NCI-H1930 (cell line): Measurements from ENCODE around the gene AGRN.
"Not testable (repeated sequence)": the region's sequence is repeated elsewhere in the genome, so short reads cannot be mapped to it uniquely, and the experiment has no call there.

ENCODE experiments used
- DNase-seq, 2 experiments: peaks; one replicate each; lab custom pipeline; 2025; lab: John Stamatoyannopoulos, UW

The AGRN gene

DNA sequence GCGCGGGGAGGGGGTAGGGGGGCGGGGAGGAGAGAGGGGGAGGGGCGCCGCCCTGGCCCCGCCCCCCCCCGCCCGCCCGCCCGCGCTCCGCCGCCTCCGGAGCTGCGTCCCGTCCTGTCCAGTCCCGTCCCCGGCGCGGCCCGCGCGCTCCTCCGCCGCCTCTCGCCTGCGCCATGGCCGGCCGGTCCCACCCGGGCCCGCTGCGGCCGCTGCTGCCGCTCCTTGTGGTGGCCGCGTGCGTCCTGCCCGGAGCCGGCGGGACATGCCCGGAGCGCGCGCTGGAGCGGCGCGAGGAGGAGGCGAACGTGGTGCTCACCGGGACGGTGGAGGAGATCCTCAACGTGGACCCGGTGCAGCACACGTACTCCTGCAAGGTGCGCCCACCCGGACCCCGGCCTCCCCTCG is at the start of gene AGRN:
Gene AGRN, plus strand, starts transcription at position 121 of the 405 bp plus-strand sequence. Its CDS starts 53 bp downstream, at position 174.
- no peak for DNase-seq

DNA sequence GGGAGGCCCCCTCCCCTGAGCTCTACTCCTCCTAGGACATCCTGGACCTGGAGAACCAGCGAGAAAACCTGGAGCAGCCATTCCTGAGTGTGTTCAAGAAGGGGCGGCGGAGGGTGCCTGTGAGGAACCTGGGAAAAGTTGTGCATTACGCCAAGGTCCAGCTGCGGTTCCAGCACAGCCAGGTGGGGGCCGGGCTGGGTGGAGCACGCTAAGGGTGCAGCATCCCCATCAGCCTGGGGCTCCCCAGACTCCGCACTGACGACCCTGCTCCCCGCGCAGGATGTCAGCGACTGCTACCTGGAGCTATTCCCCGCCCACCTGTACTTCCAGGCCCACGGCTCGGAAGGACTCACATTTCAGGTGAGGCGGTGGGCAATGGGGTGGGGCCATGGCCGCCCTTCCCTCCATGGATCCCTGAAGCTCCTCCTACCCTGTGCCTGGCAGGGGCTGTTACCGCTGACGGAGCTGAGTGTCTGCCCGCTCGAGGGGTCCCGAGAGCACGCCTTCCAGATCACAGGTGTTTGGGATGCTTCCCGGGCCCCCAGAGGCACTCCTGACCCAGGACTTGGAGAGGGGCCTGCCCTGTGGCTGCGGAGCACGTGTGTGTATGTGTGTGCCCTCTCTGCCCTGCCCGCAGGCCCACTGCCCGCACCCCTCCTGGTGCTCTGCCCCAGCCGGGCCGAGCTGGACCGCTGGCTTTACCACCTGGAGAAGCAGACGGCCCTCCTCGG is 49.5 kb upstream of the AGRN start:
- no peak for DNase-seq

DNA sequence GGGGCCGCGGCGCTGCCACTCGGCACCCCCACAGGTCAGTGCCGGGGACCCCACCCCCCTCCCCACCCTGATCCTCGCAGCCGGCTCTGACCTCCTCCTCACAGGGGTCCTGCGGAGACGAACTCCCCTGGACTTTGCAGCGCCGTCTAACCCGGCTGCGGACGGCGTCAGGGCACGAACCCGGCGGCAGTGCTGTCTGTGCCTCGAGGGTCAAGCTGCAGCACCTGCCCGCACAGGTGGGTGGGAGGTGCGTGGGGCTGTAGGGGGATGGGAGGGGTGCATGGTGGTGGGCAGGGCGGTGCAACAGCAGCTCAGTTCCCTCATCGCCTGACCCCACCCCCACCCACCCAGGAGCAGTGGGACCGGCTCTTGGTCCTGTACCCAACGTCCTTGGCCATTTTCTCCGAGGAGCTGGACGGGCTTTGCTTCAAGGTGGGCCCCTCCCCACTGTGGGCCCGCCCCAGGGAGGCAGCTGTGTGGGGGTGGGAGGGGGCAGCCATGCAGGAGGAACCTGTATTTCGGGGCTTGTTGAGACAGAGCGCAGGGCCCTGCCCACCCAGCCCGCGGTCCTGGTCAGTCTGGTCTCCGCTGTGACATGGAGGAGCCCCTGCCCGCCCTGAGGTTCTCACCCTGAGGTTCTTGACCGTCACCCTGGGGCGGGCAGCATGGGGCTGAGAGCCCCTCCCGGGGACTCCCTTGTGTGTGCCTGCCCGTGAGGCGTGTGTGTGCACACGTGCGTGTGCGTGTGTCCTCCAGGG is 48.8 kb upstream of the AGRN start:
- DNase-seq = no peak

DNA sequence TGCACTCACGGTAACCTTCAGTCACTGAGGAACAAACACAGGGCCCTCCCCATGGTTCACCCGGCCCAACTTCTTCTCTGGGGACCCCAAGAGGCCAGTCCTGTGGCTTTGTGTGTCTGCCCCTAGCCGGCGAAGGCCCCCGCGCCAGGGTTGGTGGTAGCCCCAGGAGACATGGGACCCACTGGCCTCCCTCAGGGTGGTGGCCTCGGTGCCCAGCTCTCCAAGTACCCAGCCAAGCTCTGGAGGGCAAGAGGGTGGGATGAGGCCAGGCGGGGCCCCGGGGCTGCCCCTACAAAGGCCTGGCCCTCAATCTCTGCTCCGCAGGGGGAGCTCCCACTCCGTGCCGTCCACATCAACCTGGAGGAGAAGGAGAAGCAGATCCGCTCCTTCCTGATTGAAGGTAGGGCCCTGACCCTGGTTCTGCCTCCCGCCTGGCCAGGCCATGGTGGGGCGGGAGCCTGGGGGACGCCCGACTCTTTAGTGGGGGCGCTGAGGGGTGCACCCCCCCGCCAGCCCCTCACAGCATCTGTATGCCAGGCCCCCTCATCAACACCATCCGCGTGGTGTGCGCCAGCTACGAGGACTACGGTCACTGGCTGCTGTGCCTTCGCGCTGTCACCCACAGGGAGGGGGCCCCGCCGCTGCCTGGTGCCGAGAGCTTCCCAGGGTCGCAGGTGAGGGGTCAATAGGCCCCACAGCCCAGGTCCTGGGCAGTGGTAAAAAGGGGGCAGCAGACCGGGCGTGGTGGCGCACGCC is 48.0 kb upstream of the AGRN start:
- DNase-seq = no peak

DNA sequence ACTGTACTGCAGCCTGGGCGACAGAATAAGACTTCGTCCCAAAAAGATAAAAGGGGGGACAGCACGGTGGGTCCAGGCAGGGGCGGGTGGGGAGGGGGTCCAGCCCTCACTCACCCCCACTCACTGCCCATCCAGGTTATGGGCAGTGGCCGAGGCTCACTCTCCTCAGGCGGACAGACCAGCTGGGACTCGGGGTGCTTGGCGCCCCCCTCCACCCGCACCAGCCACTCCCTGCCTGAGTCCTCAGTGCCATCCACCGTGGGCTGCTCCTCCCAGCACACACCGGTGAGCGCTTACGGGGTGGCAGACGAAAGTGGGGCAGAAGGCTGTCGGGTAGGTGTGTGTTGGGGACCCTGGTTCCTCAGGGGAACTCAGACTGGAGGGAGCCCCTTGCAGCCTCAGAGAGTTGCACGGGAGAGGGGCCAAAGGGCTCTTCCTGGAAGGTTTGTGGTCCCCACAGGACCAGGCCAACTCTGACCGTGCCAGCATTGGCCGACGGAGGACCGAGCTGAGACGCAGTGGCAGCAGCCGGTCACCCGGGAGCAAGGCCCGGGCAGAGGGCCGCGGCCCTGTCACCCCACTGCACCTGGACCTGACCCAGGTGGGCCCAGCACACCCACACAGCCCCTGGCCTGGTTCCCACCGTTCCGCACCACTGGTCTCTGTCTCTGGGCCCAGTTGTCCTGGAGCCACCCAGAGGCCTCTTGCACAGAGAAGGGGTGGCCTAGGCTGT is 47.0 kb upstream of the AGRN start:
- no peak for DNase-seq

DNA sequence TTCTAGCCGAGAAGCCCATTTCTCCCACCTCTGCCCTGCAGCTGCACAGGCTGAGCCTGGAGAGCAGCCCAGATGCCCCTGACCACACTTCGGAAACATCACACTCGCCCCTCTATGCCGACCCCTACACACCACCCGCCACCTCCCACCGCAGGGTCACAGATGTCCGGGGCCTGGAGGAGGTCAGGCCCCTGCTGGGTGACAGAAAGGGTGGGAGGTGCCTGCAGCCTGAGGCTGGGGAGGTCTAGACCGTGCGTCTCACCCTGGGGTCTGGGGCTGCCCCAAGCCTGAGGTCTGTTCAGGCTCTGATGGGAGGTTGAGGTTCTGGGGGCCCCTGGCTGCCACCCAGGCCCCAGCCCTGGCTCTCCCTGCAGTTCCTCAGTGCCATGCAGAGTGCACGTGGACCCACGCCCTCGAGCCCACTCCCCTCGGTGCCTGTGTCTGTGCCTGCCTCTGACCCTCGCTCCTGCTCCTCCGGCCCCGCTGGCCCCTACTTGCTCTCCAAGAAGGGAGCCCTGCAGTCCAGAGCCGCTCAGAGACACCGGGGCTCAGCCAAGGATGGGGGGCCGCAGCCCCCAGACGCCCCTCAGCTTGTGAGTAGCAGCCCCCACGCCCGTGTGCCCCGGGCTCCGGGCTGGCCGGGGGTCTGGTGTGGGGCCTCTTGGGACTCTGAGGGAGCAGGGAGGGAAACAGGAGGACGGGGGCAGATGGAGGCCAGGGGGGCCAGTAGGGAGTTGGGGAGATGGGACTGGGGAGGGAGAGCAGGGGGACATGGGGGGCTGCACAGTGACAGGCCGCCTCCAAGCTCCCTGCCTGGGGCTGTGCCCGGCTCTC is 46.2 kb upstream of the AGRN start:
- no peak for DNase-seq

DNA sequence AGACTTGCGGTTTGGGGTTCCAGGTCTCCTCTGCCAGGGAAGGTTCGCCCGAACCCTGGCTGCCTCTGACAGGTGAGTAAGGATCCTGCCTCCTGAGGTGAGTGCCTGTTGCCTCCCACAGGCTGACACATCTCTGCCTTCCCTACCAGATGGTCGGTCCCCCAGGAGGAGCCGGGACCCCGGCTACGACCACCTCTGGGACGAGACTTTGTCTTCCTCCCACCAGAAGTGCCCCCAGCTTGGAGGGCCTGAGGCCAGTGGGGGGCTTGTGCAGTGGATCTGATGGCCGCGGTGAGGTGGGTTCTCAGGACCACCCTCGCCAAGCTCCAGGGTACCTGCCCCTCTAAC is 45.7 kb upstream of the AGRN start:
- DNase-seq = no peak

DNA sequence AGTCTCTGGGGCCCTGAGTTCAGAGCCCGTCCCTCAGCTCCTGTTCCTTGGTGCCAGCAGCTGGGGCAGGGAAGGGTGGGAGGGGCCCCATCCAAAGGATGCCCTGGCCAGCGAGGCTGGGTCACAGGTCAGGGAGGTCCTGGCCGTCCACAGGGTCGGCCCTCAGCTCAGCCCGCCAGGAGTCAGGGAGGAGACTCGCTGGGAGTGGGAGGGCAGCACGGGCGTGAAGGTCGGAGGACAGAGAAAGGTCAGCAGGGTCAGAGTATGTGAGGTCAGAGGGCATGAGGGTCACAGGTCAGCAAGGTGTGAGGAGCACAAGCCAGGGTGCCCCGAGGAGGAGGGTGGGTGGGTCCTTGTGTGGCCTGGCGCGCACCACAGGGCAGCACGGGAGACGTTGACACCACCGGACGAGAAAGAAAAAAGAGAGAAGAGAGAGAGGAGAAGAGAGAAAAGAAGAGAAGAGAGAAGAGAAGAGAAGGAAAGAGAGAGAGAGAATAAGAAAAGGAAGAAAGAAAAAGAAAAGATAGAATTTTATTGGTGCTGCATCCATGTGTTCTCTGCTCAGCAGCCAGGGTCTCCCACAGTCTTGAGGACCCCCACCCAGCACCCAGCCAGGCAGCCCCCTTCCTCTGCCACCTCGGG is 45.1 kb upstream of the AGRN start:
- no peak for DNase-seq

DNA sequence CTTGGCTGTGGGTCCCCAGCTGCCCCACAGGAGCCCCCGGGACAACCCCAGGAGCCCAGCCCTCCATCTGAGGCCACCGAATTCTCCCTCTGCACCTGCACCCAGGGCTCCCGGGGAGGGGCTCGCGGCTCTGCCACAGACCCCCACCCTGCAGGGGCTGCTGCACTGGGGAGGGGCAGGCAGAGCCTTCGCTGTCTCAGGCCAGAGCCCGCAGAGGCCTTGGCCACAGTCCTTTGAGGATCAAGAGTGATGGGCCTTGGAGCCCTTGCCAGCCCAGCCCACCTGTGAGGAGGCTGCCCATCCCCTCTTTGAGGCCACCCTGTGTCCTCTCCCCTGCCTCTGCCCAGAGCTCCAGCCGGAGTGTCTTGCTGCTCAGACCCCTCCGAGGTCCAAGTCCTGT is 44.6 kb upstream of the AGRN start:
- DNase-seq = no peak

DNA sequence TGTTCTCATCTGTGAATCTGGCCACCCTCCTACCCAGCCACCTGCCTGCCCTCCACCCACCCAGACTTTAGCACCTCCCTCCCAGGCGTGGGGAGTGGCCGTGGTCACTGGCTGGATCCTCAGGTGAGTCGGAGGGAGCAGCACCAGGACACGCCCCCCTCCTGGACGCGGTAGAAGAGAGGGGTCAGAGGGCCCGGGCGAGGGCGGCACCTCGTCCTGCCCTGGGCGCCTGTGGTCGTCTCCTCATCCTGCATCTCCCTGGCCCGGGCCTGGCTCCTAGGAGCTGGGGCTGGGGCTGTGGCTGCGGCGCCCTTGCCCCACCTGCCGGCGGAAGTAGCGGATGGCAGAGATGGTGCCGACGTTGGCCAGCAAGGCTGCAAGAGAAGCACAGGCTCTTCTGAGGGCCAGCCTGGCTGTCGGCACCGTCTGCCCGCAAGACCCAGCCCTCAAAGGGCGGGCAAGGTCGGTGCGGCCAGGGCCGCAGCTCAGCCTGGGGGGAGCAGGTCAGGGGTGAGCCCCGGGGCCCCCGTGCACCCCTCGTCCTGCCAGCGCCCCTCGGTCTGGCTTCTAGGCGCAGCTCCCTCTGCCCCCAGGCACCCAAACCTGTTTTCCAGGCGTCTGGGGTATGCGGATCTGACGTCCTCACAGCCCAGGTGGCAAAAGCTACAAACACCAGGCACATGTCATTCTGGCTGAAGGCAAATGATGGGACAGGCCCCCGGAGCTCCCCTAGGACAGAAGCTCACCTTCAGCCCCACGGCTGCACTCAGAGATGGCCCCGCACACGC is 43.8 kb upstream of the AGRN start:
- peak; percentile 72 to 80 for DNase-seq

DNA sequence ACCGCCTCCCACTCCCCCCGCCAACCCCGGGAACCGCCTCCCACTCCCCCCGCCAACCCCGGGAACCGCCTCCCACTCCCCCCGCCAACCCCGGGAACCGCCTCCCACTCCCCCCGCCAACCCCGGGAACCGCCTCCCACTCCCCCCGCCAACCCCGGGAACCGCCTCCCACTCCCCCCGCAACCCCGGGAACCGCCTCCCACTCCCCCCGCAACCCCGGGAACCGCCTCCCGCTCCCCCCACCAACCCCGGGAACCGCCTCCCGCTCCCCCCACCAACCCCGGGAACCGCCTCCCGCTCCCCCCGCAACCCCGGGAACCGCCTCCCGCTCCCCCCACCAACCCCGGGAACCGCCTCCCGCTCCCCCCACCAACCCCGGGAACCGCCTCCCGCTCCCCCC is 43.1 kb upstream of the AGRN start:
- not testable (repeated sequence) for DNase-seq

DNA sequence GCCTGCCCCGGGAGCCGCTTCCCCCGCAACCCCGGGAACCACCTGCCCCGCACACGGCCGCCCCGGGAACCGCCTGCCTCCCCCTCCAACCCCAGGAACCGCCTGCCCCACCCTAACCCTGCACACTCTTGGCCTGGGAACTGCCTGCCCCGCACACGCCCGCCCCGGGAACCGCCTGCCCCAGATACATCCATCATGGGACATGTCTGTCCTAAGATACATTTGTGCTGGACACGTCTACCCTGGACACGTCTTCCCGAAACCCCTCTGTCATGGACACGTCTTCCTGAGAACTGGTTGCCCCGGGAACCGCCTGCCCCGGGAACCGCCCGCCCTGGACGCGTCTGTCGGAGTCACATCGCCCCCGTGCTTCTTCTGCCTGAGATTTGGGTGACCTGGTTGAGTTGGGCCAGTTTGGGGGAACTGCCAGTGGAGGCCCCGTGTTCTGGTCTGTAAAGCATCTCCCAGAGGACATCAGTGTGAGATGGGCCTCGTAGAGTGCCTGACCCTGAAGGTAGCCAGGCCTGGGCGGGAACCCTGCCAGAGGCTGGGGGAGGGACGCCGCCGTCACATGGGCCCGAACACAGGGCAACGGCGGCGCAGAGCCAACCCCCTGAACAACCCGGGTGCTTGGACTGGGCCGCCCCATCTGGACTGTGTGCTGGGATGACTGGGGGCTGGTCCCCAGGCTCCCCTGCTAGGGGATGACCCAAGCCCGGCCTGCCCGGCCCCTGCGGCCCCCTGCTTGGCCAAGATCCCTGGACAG is 41.7 kb upstream of the AGRN start:
- no peak for DNase-seq

DNA sequence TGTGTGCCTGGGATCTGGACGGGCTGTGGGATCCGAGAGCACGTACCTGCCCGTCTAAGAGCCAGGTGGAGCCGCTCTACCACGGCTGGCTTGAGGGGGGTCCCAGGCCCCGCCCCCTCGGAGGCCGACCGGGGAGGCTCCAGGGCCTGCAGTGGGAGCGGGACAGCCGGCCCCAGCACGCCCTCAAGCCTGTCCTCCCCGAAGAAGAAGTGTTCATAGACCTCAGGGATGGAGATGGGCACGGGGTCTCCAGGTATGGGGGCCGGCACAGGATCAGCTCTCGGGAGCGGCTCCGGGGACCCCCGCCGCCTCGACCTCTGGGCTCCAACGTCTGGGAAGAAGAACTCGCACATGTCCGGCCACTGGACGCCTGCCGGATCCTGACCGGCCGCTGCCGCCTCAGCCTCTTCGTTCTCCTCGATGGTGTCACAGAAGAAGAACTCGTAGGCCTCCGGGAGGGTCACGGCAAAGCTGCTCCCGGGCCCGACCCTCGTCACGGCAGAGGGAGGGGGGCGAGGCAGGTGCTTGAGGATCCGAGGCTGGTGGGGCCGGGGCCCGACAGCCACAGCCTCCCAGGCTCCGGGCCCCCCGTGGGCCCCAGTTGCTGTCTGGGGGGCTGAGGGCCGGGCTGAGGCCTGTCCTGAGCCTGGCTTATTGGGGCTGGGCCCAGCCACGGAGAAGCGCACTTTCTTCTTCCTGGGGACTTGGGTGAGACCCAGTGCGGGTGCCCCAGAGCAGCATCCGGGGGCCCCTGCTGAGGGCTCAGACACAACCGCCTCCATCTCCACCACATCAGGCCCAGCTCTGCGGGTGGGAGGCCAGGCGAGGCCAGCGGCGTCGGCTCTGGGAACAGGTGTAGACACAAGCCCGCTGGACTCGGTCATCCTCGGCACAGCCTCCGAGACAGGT is 40.8 kb upstream of the AGRN start:
- DNase-seq = no peak

DNA sequence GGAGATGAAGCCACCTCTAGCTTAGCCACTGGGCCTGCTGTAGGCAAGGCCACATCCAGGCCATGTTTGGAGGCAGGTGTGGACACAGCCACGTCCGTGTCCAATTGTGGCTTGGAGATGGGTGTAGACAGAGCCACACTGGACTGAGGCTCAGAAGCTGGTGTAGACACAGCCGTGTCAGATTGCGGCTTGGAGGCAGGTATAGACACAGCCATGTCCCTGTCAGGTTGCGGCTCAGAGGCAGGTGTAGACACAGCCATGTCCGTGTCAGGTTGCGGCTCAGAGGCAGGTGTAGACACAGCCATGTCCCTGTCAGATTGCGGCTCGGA is 40.2 kb upstream of the AGRN start:
- DNase-seq = no peak

DNA sequence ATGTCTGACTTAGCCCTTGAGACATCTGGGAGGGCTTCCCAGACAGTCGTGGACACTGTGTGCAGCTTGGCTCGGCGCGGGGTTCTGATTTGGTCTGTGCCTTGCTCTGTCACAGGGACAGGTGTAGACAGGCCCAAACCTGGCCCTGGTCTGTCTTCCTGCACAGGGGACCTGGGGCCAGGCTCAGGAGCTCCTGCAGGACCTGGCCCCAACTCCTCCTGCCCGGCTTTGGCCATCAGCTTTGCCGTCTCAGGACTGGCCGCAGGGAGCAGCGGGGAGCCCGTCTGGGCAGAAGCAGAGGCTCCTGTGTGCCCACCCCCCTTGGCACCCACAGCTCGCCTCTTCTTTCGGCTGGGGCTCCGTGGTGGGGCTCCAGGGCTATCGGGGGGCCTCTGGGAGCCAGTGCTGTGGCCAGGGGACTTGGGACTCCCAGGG is 39.8 kb upstream of the AGRN start:
- DNase-seq = no peak

DNA sequence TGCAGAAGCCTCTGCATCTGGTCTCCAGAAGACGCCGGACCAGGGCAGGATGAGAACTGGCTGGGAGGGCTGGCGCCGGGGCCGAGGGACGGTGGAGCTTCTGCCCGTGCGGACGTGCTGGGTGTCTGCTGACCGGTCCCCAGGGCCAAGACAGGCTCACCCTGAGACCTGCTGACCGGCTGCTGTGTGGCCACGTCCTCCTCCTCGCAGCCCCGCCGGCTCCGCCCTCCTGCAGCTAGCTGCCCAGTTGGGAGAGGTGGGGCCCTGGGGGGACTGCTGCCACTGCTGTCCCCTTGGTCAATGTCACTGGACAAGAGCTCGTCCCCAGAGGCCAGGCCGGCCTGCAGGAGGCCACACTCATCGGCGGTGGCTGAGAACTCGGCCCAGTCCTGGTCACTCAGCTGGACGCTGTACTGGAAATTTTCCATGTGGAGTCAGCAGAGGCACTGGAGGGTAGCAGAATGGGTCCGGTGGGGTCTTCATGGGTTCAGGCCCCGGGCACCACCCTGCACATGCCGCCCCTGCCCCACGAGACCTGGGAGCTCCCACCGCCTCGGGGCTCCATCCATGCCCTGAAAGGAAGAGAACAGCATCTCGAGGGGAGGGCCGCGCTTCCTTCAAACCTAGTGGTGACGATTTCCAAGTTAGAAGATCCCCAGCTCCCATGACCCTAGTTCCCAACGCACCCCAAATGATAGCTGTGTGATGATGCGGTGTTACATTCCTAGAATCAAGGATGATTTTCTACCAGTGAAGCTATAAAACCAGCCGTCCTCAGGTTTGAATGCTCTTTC is 39.1 kb upstream of the AGRN start:
- no peak for DNase-seq

DNA sequence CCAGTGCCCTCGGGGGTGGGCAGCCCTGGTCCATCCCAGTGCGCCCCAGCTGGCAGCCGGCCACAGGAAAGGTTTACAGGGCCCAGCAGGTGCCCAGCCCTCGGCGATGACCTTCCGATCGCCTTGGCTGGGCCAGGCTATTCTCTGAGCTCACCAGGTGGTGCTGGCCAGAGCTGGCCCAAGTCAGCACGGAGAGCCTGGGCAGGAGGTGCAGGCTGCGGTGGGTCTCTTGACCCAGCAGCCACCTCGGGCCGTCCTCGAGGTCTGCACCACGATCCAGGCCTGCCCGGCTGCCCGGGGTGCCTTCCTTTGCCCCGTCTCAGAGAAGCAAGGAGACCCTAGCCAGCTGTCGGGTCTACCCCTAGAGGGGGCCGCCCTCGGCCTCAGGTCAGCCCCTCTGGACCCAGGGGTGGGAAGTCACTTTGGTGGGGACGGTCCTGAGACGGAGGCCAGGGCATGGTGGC is 38.4 kb upstream of the AGRN start:
- DNase-seq = no peak
